HG02870 (cell line): ENCODE measurements around the gene BEST1.

Experiments used
- ATAC-seq: cut with Tn5 transposase; IDR thresholded peaks from one replicate; pipeline ENCODE4 v1.9.1; 2021; ENCODE audit warnings: mild to moderate bottlenecking, moderate library complexity; ENCODE audit not compliant: unreplicated experiment

Gene BEST1

DNA sequence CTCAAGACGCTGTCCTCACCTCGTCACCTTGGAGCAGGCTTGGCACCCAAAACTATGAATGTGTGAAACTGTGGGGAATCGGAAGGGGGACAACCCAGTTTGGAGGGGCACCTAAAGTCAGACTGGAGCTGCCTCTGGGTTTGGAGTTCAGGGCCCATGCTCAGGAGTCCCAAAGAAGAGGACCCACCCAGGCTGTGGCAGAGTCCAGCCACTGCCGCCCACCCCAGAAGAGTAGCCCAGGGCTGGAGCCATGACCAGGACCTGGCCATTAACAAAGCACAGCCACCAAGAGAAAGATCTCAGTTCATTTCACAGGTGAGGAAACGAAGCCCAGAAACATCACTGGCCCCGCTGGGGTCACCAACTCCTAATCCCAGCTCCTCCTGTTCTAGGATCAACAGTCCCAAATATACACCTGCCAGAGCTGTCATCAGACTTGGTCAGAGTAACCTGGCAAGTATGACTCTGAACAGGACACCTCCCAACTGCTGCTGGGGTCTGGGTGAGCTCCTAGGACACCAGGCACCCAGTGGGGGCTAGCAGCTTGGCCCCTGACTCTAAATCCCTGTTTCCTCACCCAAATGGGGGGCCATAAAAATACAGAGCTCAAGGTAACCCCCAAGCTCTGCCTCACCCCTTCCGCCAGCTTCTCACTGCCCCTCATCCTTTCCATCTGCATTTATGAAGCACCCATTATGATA is 35.5 kb upstream of the BEST1 start:
- ATAC-seq: no peak

DNA sequence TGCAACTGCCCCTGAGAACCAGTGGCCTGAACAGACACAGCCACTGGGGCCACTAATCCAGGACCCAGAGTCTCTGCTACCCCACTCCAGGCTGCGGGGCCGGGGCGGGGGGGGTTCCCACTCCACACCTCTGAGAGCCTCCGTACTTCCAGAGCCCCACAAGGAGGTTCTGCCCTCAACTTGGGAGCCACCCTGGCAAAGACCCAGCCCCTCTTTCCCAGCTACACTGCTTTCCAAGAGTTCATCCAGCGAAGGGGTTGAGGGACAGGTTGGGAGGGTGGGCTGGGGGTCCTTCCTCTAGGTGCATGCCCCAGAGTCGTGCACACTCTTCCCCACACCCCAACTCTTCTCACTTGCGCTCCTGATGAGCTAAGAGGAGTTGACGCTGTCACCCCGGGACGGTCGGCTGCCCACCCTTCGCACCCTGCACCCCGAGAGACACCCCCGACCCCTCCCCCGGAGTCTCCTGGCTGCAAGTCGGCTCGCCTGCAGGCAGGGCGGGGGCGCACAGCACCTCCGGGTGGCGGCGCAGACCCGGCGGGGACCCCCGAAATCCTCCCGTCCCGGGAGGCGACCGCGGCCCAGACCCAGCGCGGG is 33.3 kb upstream of the BEST1 start:
- ATAC-seq: no peak

DNA sequence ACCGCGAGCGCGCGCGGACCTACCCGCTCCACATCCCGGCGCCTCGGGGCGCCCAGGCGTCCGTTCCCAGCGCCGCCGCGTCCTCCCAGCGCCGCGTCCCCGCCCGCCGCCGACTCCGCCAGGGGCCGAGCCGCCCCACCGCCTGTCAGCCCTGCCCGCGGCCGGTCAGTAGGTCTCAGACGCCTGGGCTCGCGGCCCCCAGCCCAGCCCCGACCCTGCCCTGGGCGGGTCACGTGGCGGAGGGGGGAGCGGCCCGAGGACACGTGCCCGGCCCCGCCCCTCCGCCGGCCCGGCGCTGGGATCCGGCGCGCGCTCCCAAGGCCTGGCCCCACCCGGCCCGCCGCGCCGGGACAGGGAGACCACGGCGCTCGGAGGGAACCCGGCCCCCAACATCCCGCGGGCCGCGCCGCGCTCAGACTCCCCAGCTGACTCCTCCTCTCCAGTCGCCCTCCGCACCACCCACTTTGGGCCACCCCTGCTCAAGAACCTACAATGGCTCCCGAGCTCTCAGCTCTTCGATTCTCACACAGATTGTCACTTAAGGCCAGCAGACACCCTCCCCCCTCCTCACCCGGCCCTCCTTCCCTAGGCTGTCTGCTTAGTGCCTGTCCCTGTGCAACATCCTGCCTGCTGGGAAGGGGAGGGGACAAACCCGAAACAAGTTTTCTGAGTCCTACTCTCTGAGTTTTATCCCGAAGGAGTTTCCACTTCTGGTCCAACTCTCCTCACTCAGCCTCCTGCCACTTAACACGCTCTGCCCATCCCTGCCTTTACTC is 32.6 kb upstream of the BEST1 start, which contains the start of gene RAB3IL1:
RAB3IL1 (minus strand) TSS at position 233 of the 776 bp plus-strand sequence; CDS start at position 34, 199 bp downstream.
- ATAC-seq: no peak

DNA sequence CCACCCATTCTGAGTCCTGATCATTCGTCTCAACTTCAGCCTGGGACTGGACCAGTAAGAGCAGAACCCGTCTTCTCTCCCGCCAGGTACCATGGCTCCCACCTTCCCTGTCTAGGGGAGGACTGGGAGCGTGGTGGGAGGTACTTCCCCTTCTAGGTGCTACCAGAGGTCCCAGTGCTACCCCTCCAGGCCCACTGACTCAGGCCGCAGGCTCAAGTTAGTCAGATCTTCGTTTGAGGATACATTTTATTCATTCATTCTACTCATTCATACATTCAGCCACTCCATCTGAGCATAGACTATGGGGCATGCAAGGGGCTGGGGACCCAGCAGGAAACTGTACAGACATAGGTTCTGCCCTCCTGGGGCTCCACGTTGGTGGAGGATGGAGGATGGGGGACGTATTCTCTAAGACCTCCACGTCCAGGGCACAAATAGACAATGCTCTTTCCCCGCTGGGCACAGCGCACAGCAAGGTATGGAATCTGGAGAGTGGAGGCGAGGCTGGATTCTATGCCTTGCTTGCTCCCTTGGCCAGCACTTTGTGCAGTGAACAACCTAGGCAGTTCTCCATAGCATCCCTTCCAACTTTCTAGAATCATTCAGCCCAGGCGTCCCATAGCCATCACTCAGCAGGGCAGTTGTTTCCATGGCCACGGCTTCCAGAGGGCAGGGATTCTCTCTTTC is 31.8 kb upstream of the BEST1 start:
- no peak for ATAC-seq

DNA sequence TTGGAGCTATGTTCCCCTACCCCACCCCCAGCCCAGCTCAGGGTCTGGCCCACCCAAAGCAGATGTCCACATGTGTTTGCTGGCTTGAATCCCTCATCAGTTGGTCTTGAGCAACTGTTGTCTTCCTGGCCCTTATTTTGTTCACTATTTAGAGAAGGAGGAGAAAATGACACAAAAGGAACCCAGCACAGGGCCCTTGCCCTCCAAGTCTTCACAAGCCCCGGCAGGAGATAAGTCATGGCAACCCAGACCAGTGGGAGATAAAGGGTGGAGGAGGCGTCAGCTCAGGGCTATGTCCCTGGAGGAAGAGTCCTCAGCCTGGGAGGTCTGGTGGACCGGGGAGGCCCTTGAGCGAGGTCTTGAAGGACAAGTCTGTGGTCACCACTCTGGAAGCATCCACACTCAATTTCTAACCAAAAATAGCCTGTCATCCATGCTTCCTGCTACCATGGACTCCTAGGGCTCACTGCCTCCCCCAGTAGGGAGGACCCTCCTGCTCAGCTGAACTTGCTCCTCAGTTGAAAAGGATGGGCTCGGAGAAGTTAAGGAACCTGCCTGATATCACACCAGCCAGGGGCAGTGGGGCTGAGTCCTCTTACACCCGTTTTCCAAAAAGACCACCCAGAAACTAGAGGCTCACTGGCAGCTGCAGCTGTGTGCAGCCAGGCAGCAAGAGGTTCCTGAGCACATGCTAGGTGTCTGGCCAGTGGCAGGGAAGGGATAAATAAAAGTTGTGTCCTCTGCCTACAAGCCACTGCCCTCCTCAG is 31.0 kb upstream of the BEST1 start:
- no peak for ATAC-seq

DNA sequence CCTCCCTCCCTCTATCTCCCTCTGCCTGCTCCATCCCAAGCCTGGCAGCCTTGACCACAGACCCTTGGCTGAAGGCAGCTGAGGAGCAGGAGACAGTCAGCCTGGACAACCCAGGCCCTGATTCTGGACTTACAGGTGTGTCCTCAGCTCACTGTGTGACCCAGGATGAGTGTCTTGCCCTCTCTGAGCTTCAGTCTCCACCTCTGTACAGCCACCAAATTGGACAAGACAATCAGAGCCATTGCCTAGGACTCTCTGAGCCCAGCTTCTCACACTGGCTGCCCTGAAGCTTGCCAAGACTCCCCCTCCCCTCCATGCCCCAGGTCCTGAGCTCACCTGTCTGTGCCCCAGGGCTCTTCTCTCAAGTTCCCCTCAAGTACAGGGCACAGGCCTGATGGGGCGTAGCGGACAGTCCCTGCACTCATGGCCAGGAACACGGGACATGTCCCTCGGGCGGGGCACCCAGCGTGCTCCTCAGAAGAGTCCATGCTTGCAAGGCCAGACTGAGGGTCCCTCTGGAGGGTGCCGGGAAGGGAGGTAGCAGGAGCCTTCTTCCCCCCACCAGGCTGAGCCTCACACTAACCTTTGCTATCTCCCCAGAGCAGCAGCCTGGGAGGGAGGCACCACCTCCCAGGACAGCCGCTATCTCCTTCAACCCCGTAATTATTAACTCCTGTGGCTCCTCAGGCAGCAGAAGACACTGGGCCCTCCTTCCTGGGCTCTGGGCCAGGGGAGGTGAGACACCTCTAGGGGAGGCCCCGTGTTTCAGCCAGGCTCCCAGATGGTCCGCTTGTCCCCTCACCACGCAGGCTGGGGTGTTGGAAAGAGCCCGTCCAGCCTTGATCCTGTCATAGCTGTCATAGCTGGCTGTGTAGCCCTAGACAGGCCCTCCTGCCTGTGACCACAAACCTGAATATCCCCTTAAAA is 30.2 kb upstream of the BEST1 start:
- no peak for ATAC-seq

DNA sequence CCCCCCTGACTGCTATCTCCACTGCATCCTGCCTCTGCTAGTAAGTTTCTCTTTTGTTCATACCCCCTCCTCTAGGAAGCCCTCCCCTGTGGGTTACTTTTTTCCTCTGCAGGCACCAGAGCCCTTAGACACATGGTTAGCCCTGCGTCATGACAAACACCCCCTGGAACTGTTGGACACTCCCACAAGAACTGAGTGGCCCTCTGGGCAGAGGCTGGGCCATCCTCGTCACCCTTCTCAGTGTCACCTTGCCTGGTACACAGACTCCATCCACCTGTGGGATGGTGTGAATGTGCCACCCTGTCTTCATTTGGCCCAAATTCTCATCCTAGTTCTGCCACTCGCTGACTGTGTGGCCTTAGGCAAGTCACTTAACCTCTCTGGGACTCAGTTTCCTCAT is 28.7 kb upstream of the BEST1 start:
- no peak for ATAC-seq

DNA sequence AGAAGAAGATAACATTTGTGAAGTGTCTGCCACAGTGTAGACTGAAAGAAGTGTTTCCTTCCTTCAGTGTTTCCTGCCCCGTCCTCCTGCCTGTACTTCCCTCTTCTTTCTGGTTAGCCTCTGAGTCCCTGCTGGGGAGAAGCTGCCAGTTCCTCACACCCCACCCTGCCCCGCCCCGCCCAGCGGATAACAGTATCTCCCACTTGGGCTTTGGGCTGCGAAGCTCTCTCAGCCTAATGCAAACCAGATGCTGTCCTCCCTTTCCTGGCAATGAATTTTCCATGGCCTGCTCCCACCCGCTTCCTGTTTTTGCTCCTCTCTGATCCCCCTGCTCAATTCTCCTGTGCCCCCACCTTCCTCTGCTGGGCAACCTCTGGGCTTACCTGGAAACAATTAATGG is 27.6 kb upstream of the BEST1 start:
- no peak for ATAC-seq

DNA sequence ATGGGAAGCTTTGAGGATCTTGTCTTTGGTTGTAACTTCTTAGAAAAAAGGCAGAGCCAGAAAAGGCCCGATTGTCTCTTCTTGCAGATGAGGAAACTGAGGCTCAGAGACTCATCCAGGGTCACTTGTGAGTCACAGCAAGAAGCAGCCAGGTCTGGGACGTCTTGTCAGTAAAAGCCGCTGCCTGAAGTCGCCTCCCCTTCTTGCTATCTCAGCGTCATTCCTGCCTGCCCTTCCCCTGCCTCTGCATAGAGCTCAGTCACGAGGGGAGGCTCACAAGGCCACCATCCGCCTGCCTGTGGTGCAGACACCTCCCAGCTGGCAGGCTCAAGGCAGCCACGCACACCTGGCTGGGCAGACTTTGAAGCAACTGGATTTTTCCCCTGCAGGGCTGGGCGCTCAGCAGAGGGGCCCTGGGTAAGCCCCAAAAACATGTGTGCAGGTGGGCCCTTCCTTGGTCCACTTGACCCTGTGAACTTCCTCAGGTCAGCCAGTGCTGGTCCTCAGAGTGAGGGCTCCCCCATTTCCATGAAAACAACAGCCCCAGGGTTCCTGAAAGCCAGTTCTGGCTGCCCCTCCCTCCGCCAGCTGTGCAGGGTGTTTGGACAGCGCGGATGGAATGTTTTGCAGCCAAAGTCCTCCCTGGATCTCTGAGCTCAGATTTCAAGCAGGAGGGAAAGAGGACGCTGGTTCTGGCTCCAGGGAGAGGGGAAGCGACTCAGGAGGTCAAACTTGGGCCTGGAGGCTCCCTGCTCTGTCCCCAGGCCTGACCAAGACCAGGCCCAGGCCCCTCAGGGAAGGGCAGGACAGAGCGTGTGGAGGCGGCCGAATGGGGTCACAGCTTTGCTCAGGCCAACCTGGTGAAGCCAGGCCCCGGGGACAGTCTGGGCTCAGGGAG is 26.7 kb upstream of the BEST1 start:
- no peak for ATAC-seq

DNA sequence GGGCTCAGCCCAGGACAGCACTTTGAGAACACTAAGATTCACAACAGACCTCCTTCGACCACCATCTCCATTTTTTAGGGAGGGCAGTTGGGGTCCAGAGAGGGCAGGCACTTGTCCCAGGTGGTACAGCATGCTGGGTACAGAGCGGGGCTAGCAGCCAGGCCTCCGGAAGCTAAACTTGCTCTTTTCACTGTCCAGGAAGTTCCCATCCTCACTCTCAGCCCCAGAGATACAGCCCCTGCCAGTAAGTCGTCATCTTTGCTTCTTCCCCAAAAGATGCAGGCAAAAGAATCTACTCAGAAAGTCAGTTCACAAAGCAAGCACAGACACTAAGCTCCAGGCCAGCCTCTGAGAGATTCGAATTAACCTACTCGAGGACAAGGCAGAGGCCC is 26.1 kb upstream of the BEST1 start:
- ATAC-seq: no peak

DNA sequence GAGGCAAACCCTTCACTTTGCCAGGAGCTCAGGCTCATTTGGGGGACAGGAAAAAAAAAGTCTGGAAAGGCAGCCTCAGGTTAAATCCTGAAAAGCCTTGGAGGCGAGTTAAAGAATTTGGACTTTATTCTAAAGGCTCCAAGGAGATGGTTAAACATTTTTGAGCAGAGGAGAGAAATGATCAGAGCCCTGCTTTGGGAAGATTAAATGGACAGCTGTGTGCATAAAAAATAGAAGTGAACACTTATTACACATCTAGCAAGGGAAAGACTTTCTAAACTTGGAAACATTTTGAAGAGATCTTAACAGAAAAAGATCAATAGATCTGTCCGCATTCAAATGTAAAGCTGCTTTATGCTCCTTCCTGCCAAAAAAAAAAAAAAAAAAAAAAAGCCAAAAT is 24.4 kb upstream of the BEST1 start:
- no peak for ATAC-seq

DNA sequence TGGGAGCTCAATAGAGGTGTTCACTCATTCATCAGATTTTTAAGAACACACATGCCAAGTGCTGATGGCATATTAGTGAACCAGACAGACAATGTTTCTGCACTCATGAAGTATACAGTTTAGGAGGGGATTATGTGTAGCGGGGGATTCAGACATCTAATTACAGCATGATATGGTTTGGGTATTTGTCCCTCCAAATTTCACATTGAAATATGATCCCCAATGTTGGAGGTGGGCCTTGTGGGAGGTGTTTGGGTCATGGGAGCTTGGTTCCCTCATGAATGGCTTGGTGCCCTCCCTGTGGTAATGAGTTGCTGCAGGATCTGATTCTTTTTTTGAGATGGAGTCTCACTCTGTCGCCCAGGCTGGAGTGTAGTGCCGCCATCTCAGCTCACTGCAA is 23.9 kb upstream of the BEST1 start:
- ATAC-seq: no peak

DNA sequence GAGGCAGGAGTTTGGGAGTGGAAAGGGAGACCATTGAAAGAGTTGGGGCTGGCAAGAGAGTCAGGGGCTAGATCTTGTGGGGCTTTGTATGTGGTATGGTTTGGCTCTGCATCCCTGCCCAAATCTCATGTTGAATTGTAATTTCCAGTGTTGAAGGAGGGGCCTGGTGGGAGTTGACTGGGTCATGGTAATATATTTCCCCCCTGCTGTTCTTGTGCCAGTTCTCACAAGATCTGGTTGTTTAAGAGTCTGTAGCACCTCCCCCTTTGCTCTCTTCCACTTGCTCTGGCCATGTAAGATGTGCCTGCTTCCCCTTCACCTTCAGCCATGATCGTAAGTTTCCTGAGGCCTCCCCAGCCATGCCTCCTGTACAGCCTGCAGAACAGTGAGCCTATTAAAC is 22.6 kb upstream of the BEST1 start:
- ATAC-seq: no peak

DNA sequence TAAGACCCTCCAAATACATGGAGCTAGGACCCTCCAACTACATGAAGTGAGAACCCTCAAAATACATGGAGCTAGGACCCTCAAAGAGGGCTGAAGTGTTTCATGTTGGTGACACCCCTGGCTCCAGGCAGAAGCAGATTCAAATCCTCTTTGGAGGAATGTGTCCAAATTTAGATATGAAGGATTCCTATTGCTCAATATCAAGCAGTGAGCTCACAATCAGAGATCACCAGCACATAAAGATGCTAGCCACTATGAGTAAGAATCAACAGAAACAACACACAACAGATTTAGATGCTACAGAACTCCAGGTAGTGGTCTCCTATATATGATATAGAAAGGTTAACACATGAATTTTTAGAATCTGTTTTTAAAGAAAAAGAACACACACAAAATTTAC is 21.5 kb upstream of the BEST1 start:
- ATAC-seq: no peak

DNA sequence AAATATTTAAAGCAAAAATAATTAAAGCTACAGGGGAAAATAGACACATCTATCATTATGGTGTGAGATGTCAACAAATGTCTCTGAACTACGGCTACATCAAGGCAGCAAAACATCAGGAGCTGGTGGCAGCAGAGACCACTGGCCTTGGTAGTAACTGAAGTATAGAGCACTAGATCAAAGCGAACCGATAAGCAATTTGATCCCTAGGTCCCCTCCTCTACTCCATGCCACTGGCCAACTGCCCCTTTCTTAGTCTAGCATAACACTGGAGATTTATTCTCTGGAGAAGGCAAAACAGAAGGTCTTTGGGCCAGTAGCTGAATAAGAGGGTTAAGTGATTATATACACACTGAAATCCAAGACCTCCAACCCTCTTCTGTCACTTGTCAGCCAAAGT is 19.2 kb upstream of the BEST1 start:
- ATAC-seq: no peak

DNA sequence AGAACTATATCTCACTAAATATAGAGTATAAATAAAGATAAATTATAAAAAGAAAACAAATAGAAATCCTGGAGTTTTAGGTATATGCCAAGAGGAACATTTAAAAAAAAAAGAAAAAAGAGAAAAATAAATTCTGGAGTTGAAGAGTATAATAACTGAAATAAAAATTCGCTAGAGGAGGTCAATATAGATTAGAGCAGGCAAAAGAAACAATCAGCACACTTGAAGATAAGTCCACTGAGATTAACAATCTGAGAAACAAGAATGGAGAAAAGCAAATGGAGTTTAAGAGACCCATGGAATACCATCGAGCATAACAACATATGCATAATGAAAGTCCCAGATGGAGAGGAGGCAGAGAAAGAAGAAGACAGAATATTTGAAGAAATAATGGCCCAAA is 14.3 kb upstream of the BEST1 start:
- ATAC-seq: no peak

DNA sequence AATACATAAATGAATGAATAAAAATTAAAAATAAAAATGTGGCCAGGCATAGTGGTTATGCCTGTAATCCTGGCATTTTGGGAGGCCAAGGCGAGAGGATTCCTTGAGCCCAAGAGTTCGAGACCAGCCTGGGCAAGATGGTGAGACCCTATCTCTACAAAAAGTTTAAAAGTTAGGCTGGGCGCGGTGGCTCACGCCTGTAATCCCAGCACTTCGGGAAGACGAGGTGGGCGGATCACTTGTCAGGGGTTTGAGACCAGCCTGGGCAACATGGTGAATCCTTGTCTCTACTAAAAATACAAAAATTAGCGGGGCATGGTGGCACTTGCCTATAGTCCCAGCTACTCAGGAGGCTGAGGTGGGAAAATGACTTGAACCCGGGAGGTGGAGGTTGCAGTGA is 9.7 kb upstream of the BEST1 start:
- no peak for ATAC-seq

DNA sequence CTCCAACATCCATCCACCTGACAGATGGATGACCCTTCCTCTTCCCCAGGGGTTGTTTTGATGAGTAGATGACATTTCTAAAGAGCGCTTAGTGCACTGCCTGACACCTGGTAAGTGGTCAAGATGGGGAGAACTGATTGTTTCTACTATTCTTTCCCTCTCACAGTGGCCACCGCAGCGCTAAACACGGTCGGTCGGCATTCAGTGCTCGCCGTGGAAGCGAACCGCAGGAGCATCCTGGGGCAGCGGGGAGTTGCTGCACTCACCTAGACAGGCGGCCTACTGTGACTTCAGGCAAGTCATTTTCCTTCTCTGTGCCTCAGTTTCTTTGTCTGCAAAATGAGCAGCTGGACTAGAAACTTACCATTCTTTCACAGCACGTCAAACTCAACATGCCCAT is 5.0 kb upstream of the BEST1 start:
- no peak for ATAC-seq

DNA sequence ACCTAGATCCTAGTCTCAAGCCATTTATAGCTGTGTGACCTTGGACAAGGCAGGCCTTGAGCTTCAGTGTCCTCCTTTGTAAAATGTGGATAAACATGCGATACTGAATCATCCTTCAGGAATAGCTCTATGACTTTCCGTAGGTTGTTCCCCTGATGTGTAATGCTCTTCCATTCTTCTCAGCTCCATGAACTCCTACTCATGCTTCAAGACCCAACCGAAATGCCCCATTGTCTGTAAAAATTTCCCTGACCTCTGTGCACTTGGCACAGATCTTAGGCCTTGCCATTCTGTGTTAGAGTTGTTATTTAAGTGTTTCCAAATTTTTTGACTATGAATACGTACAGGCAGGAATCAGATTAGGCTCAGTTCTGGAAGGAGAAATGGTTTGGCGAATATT is 3.3 kb upstream of the BEST1 start:
- ATAC-seq: no peak
